CD4-positive, alpha-beta T cell (primary cell): ENCODE results near the gene GFER. TPM values are rescaled to one million over a fixed set of nuclear protein-coding genes. Genes with fewer than 3 reads are reported as not detected.

Experiments
- ATAC-seq: fragments of 200-7000 bp; cut with Tn5 transposase; one replicate; pipeline ENCODE4 v1.10.0; 2022; ENCODE audit warnings: mild to moderate bottlenecking; ENCODE audit not compliant: poor library complexity
- CTCF ChIA-PET: fragments of 350-600 bp; sonication (Branson Sonifier 250); formaldehyde crosslinking; loops from one replicate; lab custom pipeline; 2021; ENCODE audit warnings: antibody characterized with exemption, inconsistent platforms; lab: Charles Lee
- POLR2A ChIA-PET: fragments of 350-600 bp; sonication (Branson Sonifier 250); formaldehyde crosslinking; loops from one replicate; lab custom pipeline; 2021; ENCODE audit warnings: antibody characterized with exemption, inconsistent platforms; lab: Charles Lee
- DNase-seq, 14 experiments: peaks; one replicate each; pipeline ENCODE4 v3.0.0-alpha.2; 2013 to 2020; ENCODE audit warnings: mixed read lengths in 2 of 14
- H3K27ac ChIP-seq, 2 donors: one replicate each; pipeline versions ENCODE4 v1.5.1 to v1.7.0; 2013; ENCODE audit warnings: low read length in 2 of 2, low read depth in 1 of 2, mild to moderate bottlenecking in 1 of 2
- H3K27me3 ChIP-seq, 2 experiments: 1 replicate in 1 of 2; 2 replicates in 1 of 2; pipeline versions ENCODE4 v1.6.1 to v1.7.0; 2013; ENCODE audit warnings: low read length in 2 of 2, control low read depth in 1 of 2, mild to moderate bottlenecking in 1 of 2, moderate library complexity in 1 of 2; ENCODE audit not compliant: insufficient read depth in 2 of 2, control insufficient read depth in 1 of 2
- H3K36me3 ChIP-seq: one replicate; pipeline ENCODE4 v1.6.1; 2013; ENCODE audit warnings: low read length, control low read depth; ENCODE audit not compliant: insufficient read depth
- H3K4me1 ChIP-seq: one replicate; pipeline ENCODE4 v1.6.1; 2013; ENCODE audit warnings: low read length, control low read depth; ENCODE audit not compliant: insufficient read depth
- H3K4me3 ChIP-seq: one replicate; pipeline ENCODE4 v1.5.1; 2013; ENCODE audit warnings: mild to moderate bottlenecking, low read length, moderate library complexity
- H3K9me3 ChIP-seq, 2 experiments: 1 replicate in 1 of 2; 2 replicates in 1 of 2; pipeline versions ENCODE4 v1.6.1 to v1.7.0; 2013; ENCODE audit warnings: low read length in 2 of 2, mild to moderate bottlenecking in 2 of 2, control low read depth in 1 of 2, moderate library complexity in 1 of 2; ENCODE audit not compliant: control insufficient read depth in 1 of 2, insufficient read depth in 1 of 2
- H3K27ac Mint-ChIP-seq: one replicate; pipeline ENCODE4 v1.8.0; 2020; ENCODE audit warnings: mixed read lengths
- H3K27me3 Mint-ChIP-seq: one replicate; pipeline ENCODE4 v1.8.0; 2021; ENCODE audit warnings: mixed read lengths
- H3K36me3 Mint-ChIP-seq: one replicate; pipeline ENCODE4 v1.8.0; 2021; ENCODE audit warnings: low read depth, mixed read lengths
- H3K4me1 Mint-ChIP-seq: one replicate; pipeline ENCODE4 v1.8.0; 2021; ENCODE audit warnings: low read depth, mixed read lengths
- H3K4me3 Mint-ChIP-seq: one replicate; pipeline ENCODE4 v1.8.0; 2020; ENCODE audit warnings: mild to moderate bottlenecking, mixed read lengths
- H3K9me3 Mint-ChIP-seq: one replicate; pipeline ENCODE4 v1.8.0; 2020; ENCODE audit warnings: mixed read lengths
- intact Hi-C, 2 experiments: fragments of 100-400 bp; cut with DNase I in 1 of 2; cut with micrococcal nuclease in 1 of 2; formaldehyde crosslinking; loops; one replicate each; pipeline versions ENCODE4 v1.15.1 to v1.9.0; 2023 to 2025; cut with DNase I, micrococcal nuclease
- total RNA-seq, 174 experiments: library from RNA in 2 of 174; stranded (reverse) in 2 of 174; gene quantifications; one replicate each; pipeline ENCODE4 v1.2.3 and lab custom pipeline; 2021 to 2026
- TF ChIP-seq, protein P1 (sequence below): fragments of 200-600 bp; IDR thresholded peaks from one replicate; pipeline ENCODE4 v1.8.0; 2022; ENCODE audit warnings: antibody characterized with exemption, mild to moderate bottlenecking

The GFER gene
- total RNA-seq, 2 experiments from 2014 or later, result 14.5 TPM

DNA sequence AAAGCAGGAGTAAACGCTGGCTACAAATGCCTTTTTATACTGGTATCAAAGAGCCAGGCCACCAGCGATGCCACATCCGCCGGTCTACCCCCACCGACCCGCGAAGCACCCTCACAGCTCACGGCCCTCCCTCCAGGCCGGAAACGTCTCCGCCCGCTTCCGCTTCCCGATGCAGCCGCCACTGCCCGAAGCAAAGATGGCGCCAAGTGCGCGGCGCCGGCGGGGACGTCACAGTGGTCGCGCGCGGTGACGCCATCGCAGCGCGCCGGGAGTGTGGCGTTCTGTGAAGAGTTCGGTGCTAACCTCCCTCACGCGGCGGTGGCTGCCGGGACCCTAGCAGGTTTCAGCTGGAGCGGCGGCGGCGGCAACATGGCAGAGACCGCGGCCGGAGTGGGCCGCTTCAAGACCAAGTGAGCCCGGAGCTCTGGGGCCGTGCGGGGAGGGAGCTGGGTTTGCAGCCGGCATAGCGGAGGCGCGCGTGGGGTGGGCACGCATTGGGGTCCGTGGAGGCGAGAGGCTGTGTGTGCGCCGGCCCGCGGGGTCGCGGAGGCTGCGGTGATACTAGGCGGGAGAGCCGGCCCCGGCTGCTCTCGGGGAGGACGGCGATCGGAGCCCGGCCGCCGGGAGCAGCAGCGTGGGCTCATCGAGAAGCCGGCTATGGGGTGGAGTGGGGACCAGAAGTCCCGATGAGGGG lies 12.1 kb upstream of the GFER start, which contains the start of gene TBL3:
Gene TBL3, plus strand, starts transcription at position 258 of the 694 bp plus-strand sequence. Its CDS starts 112 bp downstream, at position 370.
- Histone ChIP-seq H3K36me3 (peaks cover 29% of the 10 kb centered on the region), H3K4me3 (peak within 1 kb of the TSS; percentile 73), H3K9me3 (no peaks in the 10 kb centered on the region), H3K27ac (peak within 1 kb of the TSS; percentile 87 to 92), H3K27me3 (no peaks in the 10 kb centered on the region), H3K4me1 (peaks cover 36% of the 10 kb centered on the region)
- ChIA-PET POLR2A (interaction anchor here (0.6 to 2.2 kb wide), 19 partner anchors 8 to 574 kb away, joined by 3 to 31 read pairs (median 4); partner anchors contain the start of genes FAHD1, GFER, HAGH and MAPK8IP3), CTCF (interaction anchor here (0.8 to 1.8 kb wide), 2 partner anchors 11 to 32 kb away, joined by 3 to 5 read pairs; no protein-coding TSS in a partner anchor)
- Mint-ChIP-seq H3K4me3 (peak within 1 kb of the TSS; percentile 97), H3K27ac (peak within 1 kb of the TSS; percentile 97), H3K9me3 (no peaks in the 10 kb centered on the region), H3K27me3 (no peaks in the 10 kb centered on the region), H3K36me3 (peaks cover 35% of the 10 kb centered on the region), H3K4me1 (peaks cover 20% of the 10 kb centered on the region)
- TF ChIP-seq, protein P1, sequence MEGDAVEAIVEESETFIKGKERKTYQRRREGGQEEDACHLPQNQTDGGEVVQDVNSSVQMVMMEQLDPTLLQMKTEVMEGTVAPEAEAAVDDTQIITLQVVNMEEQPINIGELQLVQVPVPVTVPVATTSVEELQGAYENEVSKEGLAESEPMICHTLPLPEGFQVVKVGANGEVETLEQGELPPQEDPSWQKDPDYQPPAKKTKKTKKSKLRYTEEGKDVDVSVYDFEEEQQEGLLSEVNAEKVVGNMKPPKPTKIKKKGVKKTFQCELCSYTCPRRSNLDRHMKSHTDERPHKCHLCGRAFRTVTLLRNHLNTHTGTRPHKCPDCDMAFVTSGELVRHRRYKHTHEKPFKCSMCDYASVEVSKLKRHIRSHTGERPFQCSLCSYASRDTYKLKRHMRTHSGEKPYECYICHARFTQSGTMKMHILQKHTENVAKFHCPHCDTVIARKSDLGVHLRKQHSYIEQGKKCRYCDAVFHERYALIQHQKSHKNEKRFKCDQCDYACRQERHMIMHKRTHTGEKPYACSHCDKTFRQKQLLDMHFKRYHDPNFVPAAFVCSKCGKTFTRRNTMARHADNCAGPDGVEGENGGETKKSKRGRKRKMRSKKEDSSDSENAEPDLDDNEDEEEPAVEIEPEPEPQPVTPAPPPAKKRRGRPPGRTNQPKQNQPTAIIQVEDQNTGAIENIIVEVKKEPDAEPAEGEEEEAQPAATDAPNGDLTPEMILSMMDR, result no peak
- ATAC-seq (peak; percentile 97), DNase-seq (peak; percentile 92 to 98 (median 96))
- intact Hi-C loops, result loop anchor here in 1 of 2 experiments (1.0 to 5.0 kb wide), 3 partner anchors 20 to 75 kb away; partner anchors contain the start of genes NTHL1, TSC2 and ZNF598

DNA sequence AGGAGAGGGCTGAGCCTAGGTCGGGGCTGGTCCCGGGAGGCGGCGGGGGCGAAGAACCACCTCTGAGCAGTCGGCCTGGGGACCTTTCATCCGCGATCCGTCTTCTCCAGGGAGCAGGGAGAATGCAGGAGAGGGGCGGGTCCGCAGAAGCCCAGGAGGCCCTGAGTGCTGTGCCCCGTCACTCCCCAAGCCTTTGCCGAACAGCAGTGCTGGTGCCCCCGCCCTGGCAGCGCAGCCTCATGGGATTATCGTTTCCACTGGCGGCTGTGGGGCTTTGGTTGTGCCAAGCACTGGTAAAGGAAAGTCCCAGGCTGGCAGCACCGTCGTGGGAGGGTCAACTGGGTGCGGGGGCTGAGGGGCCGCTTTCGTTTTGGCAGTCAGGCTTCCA lies 11.5 kb upstream of the GFER start:
- Mint-ChIP-seq H3K27me3 (no peaks in the 10 kb centered on the region), H3K4me1 (peaks cover 20% of the 10 kb centered on the region), H3K4me3 (peak overlapping the region; percentile 97), H3K36me3 (peaks cover 36% of the 10 kb centered on the region), H3K27ac (no peak overlapping the region), H3K9me3 (no peaks in the 10 kb centered on the region)
- ATAC-seq (no peak), DNase-seq (peak in 1 of 14 experiments; percentile 52)
- no peaks in the 10 kb centered on the region for H3K9me3 ChIP-seq
- ChIA-PET POLR2A (interaction anchor here (0.7 to 2.2 kb wide), 14 partner anchors 7 to 190 kb away, joined by 3 to 31 read pairs (median 4); partner anchors contain the start of genes FAHD1, GFER, HAGH and MSRB1), CTCF (interaction anchor here (1.0 kb wide), 1 partner anchor 32 kb away, joined by 3 read pairs; no protein-coding TSS in a partner anchor)
- H3K27me3 ChIP-seq, result no peaks in the 10 kb centered on the region
- H3K27ac ChIP-seq, result peak overlapping the region in 1 of 2 donors; percentile 92
- H3K4me3 ChIP-seq, result peak overlapping the region; percentile 73
- intact Hi-C loops, result loop anchor here in 1 of 2 experiments (5.0 kb wide), 2 partner anchors 35 to 75 kb away; partner anchors contain the start of genes NTHL1, TSC2 and ZNF598
- peaks cover 33% of the 10 kb centered on the region for H3K36me3 ChIP-seq
- TF ChIP-seq, protein P1, result no peak
- peaks cover 36% of the 10 kb centered on the region for H3K4me1 ChIP-seq

DNA sequence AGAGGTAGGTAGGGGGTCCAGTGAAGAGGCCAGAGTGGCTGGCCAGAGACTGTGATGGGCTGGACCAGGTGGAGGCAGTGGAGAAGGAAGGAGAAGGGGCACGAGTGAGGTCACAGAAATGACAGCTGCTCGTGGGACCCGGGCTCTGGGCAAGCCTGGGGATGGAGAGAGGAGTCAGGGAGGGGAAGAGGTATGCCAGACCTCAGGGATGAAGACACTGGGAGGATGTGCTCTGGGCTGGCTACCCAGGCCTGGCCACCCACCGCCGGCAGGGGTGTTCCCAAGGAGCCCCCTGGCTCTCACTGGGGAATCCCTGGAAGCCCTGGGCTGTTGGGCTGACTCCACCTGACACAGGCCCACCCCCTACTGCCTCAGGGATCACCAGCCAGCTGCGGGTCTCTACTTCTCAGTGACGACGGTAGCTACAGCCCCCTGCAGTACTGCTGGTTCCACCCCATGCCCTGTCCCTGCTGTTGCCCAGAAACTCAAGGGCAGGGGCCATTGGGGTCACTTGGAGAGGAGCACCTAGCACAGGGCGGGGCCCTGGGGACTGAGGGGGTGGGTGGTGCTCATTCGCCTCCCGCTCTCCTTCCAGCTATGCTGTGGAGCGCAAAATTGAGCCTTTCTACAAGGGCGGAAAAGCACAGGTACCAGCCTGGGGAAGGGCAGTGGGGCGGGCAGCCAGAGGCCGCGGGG lies 10.4 kb upstream of the GFER start:
- peaks cover 3 to 9% of the 10 kb centered on the region in 2 experiments for H3K27me3 ChIP-seq
- peaks cover 36% of the 10 kb centered on the region for H3K4me1 ChIP-seq
- Mint-ChIP-seq H3K4me3 (peak overlapping the region; percentile 38), H3K27me3 (no peaks in the 10 kb centered on the region), H3K4me1 (peaks cover 20% of the 10 kb centered on the region), H3K27ac (no peak overlapping the region), H3K9me3 (no peaks in the 10 kb centered on the region), H3K36me3 (peaks cover 36% of the 10 kb centered on the region)
- H3K27ac ChIP-seq, result no peak overlapping the region
- peaks cover 45% of the 10 kb centered on the region for H3K36me3 ChIP-seq
- intact Hi-C loops, result loop anchor here in 1 of 2 experiments (5.0 kb wide), 2 partner anchors 34 to 74 kb away; partner anchors contain the start of genes NTHL1, TSC2 and ZNF598
- CTCF ChIA-PET, result interaction anchor here (1.0 kb wide), 1 partner anchor 30 kb away, joined by 3 read pairs; no protein-coding TSS in a partner anchor
- no peak overlapping the region for H3K4me3 ChIP-seq
- ATAC-seq (no peak), DNase-seq (no peak)
- TF ChIP-seq, protein P1, result no peak
- peaks cover 0 to 5% of the 10 kb centered on the region in 2 experiments for H3K9me3 ChIP-seq
- POLR2A ChIA-PET, result interaction anchor here (1.0 to 1.2 kb wide), 2 partner anchors 9 to 182 kb away, joined by 4 to 6 read pairs; partner anchors contain the start of genes RPS2 and TRAF7
